OCI-LY1 (cell line): Measurements from ENCODE around the gene CACNA1C.

Source experiments
- H2AFZ ChIP-seq: fragments of 200-600 bp; sonication (generic), shearing (Covaris generic); 2 replicates; pipeline ENCODE4 v1.6.0; 2014; ENCODE audit warnings: antibody characterized with exemption, mild to moderate bottlenecking, low read length
- H3F3A ChIP-seq: fragments of 200-600 bp; sonication (generic), shearing (Covaris generic); 2 replicates; pipeline ENCODE4 v1.6.0; 2014; ENCODE audit warnings: mild to moderate bottlenecking, antibody characterized with exemption, low read length, moderate library complexity; ENCODE audit not compliant: insufficient read depth
- H3K27ac ChIP-seq: fragments of 200-600 bp; sonication (generic); 2 replicates; pipeline ENCODE4 v1.5.1; 2014; ENCODE audit warnings: low read length, mixed run types, mild to moderate bottlenecking, low read depth; ENCODE audit not compliant: poor library complexity, severe bottlenecking
- H3K27me3 ChIP-seq: fragments of 200-600 bp; sonication (generic); 2 replicates; pipeline ENCODE4 v1.6.0; 2014; ENCODE audit warnings: antibody characterized with exemption, mild to moderate bottlenecking, low read length, moderate library complexity; ENCODE audit not compliant: insufficient read depth
- H3K36me3 ChIP-seq: fragments of 200-600 bp; sonication (generic); 2 replicates; pipeline ENCODE4 v1.6.1; 2014; ENCODE audit warnings: mild to moderate bottlenecking, antibody characterized with exemption, low read length, moderate library complexity, mixed read lengths; ENCODE audit not compliant: insufficient read depth
- H3K4me1 ChIP-seq: fragments of 200-600 bp; sonication (generic); 2 replicates; pipeline ENCODE4 v1.5.1; 2014; ENCODE audit warnings: mild to moderate bottlenecking, low read length, moderate library complexity; ENCODE audit not compliant: insufficient read depth, severe bottlenecking
- H3K4me2 ChIP-seq: fragments of 200-600 bp; sonication (generic), shearing (Covaris generic); 2 replicates; pipeline ENCODE4 v1.6.1; 2014; ENCODE audit warnings: low read length
- H3K4me3 ChIP-seq: fragments of 200-600 bp; sonication (generic); 2 replicates; pipeline ENCODE4 v1.5.1; 2014; ENCODE audit warnings: low read length, low read depth, mild to moderate bottlenecking, mixed read lengths; ENCODE audit not compliant: poor library complexity, severe bottlenecking
- H3K79me2 ChIP-seq: fragments of 200-600 bp; shearing (Covaris generic); 2 replicates; pipeline ENCODE4 v1.6.1; 2016; ENCODE audit warnings: mixed run types, low read length, mixed read lengths; ENCODE audit not compliant: insufficient read depth
- H3K9ac ChIP-seq: fragments of 200-600 bp; sonication (generic), shearing (Covaris generic); 2 replicates; pipeline ENCODE4 v1.6.1; 2014; ENCODE audit warnings: mild to moderate bottlenecking, low read length, mixed read lengths
- H3K9me2 ChIP-seq: fragments of 200-600 bp; sonication (generic), shearing (Covaris generic); 2 replicates; pipeline ENCODE4 v1.6.1; 2014; ENCODE audit warnings: low read depth, mild to moderate bottlenecking, low read length, mixed read lengths
- H3K9me3 ChIP-seq: fragments of 200-600 bp; shearing (Covaris generic); 2 replicates; pipeline ENCODE4 v1.6.1; 2014; ENCODE audit warnings: low read length, mixed read lengths
- H4K20me1 ChIP-seq: fragments of 200-600 bp; sonication (generic), shearing (Covaris generic); 2 replicates; pipeline ENCODE4 v1.6.0; 2016; ENCODE audit warnings: mild to moderate bottlenecking, low read length; ENCODE audit not compliant: insufficient read depth
- CTCF ChIP-seq: fragments of 200-600 bp; sonication (generic), shearing (Covaris generic); IDR thresholded peaks from 2 replicates; pipeline ENCODE4 v1.5.1; 2017; ENCODE audit warnings: mild to moderate bottlenecking, antibody characterized with exemption, low read length, moderate library complexity, mixed read lengths
- EZH2 ChIP-seq: fragments of 200-600 bp; sonication (generic), shearing (Covaris generic); IDR thresholded peaks from 2 replicates; pipeline ENCODE4 v1.8.0; 2017; ENCODE audit warnings: borderline replicate concordance, mixed run types, mild to moderate bottlenecking, antibody characterized with exemption, low read length, moderate library complexity, mixed read lengths

Gene CACNA1C

DNA sequence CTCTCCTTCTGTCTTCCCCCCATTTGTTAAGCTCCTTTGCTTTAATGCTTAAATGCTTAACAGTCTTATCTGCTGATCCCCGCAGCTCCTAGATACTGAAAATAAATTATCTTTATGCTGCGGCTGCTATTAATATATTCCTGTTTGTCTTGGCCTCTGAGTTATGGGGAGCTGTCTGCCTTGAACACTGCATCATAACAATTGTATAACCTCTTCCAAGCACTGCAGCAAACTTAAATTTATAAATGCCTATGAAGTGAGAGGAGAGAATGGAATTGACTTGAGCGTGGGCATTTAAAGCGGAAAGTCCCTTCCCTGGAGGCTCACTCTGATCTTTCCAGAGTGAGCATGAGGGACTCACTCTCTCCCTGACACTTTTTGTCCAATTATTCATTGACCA lies 25.4 kb upstream of the CACNA1C start:
- 0 out of 2 replicates have a peak, but pooled peaks cover 13% of the 10 kb centered on the region for H3K27me3 ChIP-seq

GRCh38 chr12:2029851-2030250 lies 22.9 kb upstream of the CACNA1C start:
- Histone ChIP-seq H3K9me2 (no peaks in the 10 kb centered on the region), H3K9me3 (no peaks in the 10 kb centered on the region), H3K36me3 (no peaks in the 10 kb centered on the region), H3K27me3 (0 out of 2 replicates have a peak, but pooled peaks cover 5% of the 10 kb centered on the region), H3K79me2 (no peaks in the 10 kb centered on the region), H3K4me3 (no peak overlapping the region), H3F3A (no peaks in the 10 kb centered on the region), H2AFZ (no peak overlapping the region), H4K20me1 (no peaks in the 10 kb centered on the region), H3K4me1 (peaks cover 3% of the 10 kb centered on the region), H3K4me2 (no peak overlapping the region), H3K9ac (no peak overlapping the region), H3K27ac (no peak overlapping the region)
- TF ChIP-seq EZH2, result no peak
- TF ChIP-seq CTCF, result no peak

More for the DNA sequence above, 25.4 kb upstream of the CACNA1C start:
- H3K9me3 ChIP-seq, result no peaks in the 10 kb centered on the region
- H3K36me3 ChIP-seq, result no peaks in the 10 kb centered on the region
- TF ChIP-seq CTCF, result no peak
- TF ChIP-seq EZH2, result no peak
- H4K20me1 ChIP-seq, result no peaks in the 10 kb centered on the region
- no peaks in the 10 kb centered on the region for H3K4me1 ChIP-seq
- no peaks in the 10 kb centered on the region for H3F3A ChIP-seq
- no peaks in the 10 kb centered on the region for H3K79me2 ChIP-seq
- no peak overlapping the region for H3K9ac ChIP-seq
- no peak overlapping the region for H2AFZ ChIP-seq
- no peak overlapping the region for H3K4me3 ChIP-seq
- H3K9me2 ChIP-seq, result no peaks in the 10 kb centered on the region
- no peak overlapping the region for H3K4me2 ChIP-seq
- no peak overlapping the region for H3K27ac ChIP-seq

DNA sequence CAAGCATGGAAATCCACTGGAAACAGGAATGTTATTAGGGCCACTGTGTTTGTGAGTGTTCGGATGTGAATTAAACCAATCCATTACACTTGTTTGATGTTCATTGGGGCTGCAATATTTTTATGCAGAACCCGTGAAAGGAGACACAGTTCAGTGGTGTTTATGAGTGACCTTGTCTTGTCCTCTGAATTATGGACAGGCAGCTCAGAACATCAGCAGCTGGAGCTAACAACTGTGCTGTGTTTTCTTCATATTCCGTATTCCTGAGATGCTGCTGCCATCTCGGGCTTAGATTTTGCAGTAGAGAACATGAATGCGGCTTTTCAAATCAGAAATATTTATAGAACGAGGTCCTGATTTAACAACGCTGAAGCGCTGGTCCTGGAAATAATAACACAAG lies 20.3 kb upstream of the CACNA1C start:
- Histone ChIP-seq H3K27ac (no peak overlapping the region), H3K27me3 (0 out of 2 replicates have a peak, but pooled peaks cover 5% of the 10 kb centered on the region)
- TF ChIP-seq CTCF (no peak), EZH2 (no peak)

More for the DNA sequence above, 20.3 kb upstream of the CACNA1C start:
- Histone ChIP-seq H4K20me1 (no peaks in the 10 kb centered on the region), H3K4me2 (no peak overlapping the region), H3K4me3 (no peak overlapping the region), H3K9ac (no peak overlapping the region), H3K36me3 (no peaks in the 10 kb centered on the region), H2AFZ (no peak overlapping the region), H3K4me1 (peaks cover 9% of the 10 kb centered on the region), H3K9me2 (no peaks in the 10 kb centered on the region), H3K9me3 (no peaks in the 10 kb centered on the region), H3K79me2 (no peaks in the 10 kb centered on the region), H3F3A (no peaks in the 10 kb centered on the region)
